Astrocyte (in vitro differentiated cells and primary cell): Measurements from ENCODE around the gene SLC9A7. TPM values are rescaled to one million over a fixed set of nuclear protein-coding genes. Genes with fewer than 3 reads are reported as not detected.

Source experiments
- DNase-seq: peaks from one replicate; pipeline ENCODE4 v3.0.0-alpha.2; 2010; ENCODE audit warnings: low read depth
- FAIRE-seq: peaks from 2 replicates; lab custom pipeline; 2011; peaks lifted over from hg19 to GRCh38; lab: Jason Lieb, UNC
- H2AFZ ChIP-seq: 2 replicates; pipeline ENCODE4 v1.6.0; 2012; ENCODE audit warnings: low read depth, low read length, inconsistent platforms
- H3K27ac ChIP-seq: 2 replicates; pipeline ENCODE4 v1.5.1; 2011; ENCODE audit warnings: low read depth, low read length, inconsistent platforms
- H3K27me3 ChIP-seq: 2 replicates; pipeline ENCODE4 v1.6.0; 2011; ENCODE audit warnings: low read length, inconsistent platforms; ENCODE audit not compliant: insufficient read depth
- H3K36me3 ChIP-seq: 2 replicates; pipeline ENCODE4 v1.5.1; 2011; ENCODE audit warnings: low read length, inconsistent platforms; ENCODE audit not compliant: insufficient read depth
- H3K4me1 ChIP-seq: 2 replicates; pipeline ENCODE4 v1.5.1; 2011; ENCODE audit warnings: low read length, inconsistent platforms; ENCODE audit not compliant: insufficient read depth
- H3K4me2 ChIP-seq: 2 replicates; pipeline ENCODE4 v1.6.0; 2012; ENCODE audit warnings: low read length, inconsistent platforms
- H3K4me3 ChIP-seq: 2 replicates; pipeline ENCODE4 v1.5.1; 2011; ENCODE audit warnings: low read depth, mild to moderate bottlenecking, low read length, inconsistent platforms; ENCODE audit not compliant: insufficient read depth
- H3K79me2 ChIP-seq: 2 replicates; pipeline ENCODE4 v1.6.0; 2012; ENCODE audit warnings: mild to moderate bottlenecking, low read length, inconsistent platforms; ENCODE audit not compliant: insufficient read depth
- H3K9ac ChIP-seq: 2 replicates; pipeline ENCODE4 v1.6.0; 2012; ENCODE audit warnings: mild to moderate bottlenecking, low read length, inconsistent platforms
- H3K9me3 ChIP-seq: 2 replicates; pipeline ENCODE4 v1.5.1; 2012; ENCODE audit warnings: low read depth, mild to moderate bottlenecking, low read length, inconsistent platforms; ENCODE audit not compliant: insufficient read depth
- H4K20me1 ChIP-seq: 2 replicates; pipeline ENCODE4 v1.6.0; 2012; ENCODE audit warnings: low read length, inconsistent platforms; ENCODE audit not compliant: insufficient read depth
- H3K27ac Mint-ChIP-seq: one replicate; pipeline ENCODE4 v1.8.0; 2021; ENCODE audit warnings: mild to moderate bottlenecking, mixed read lengths; ENCODE audit not compliant: unreplicated experiment
- H3K27me3 Mint-ChIP-seq: one replicate; pipeline ENCODE4 v1.8.0; 2021; ENCODE audit warnings: low read depth, mixed read lengths; ENCODE audit not compliant: unreplicated experiment
- H3K36me3 Mint-ChIP-seq: one replicate; pipeline ENCODE4 v1.8.0; 2021; ENCODE audit warnings: low read depth, mixed read lengths; ENCODE audit not compliant: unreplicated experiment
- H3K4me1 Mint-ChIP-seq: one replicate; pipeline ENCODE4 v1.8.0; 2021; ENCODE audit warnings: low read depth, mixed read lengths; ENCODE audit not compliant: unreplicated experiment
- H3K4me3 Mint-ChIP-seq: one replicate; pipeline ENCODE4 v1.8.0; 2021; ENCODE audit warnings: mild to moderate bottlenecking, moderate library complexity, mixed read lengths; ENCODE audit not compliant: unreplicated experiment
- H3K9me3 Mint-ChIP-seq: one replicate; pipeline ENCODE4 v1.8.0; 2021; ENCODE audit warnings: mild to moderate bottlenecking, mixed read lengths; ENCODE audit not compliant: unreplicated experiment
- CTCF ChIP-seq: IDR thresholded peaks from 2 replicates; pipeline ENCODE4 v1.5.1; 2011; ENCODE audit warnings: low read depth, mild to moderate bottlenecking, inconsistent platforms, low read length, moderate library complexity; ENCODE audit not compliant: insufficient read depth
- EZH2 ChIP-seq: IDR thresholded peaks from 2 replicates; pipeline ENCODE4 v1.6.1; 2012; ENCODE audit warnings: mild to moderate bottlenecking, low read length, inconsistent platforms; ENCODE audit not compliant: insufficient read depth
- total RNA-seq: library from RNA; stranded (reverse); gene quantifications from 2 replicates; pipeline ENCODE4 v1.2.1, GENCODE V29; 2021

SLC9A7 gene
- total RNA-seq, 1 donor from 2014 or later, result 21.0 TPM

GRCh38 chrX:46770000-46770816 is 11.3 kb upstream of the SLC9A7 start:
- Histone ChIP-seq H3K79me2 (no peaks in the 10 kb centered on the region), H3K9ac (peak overlapping the region; percentile 81), H3K4me2 (peak overlapping the region; percentile 85), H3K27ac (peak overlapping the region; percentile 94), H4K20me1 (no peaks in the 10 kb centered on the region), H3K36me3 (no peaks in the 10 kb centered on the region), H2AFZ (no peak overlapping the region), H3K4me1 (peaks cover 13% of the 10 kb centered on the region), H3K9me3 (no peaks in the 10 kb centered on the region), H3K4me3 (peak overlapping the region; percentile 43), H3K27me3 (no peaks in the 10 kb centered on the region)
- TF ChIP-seq EZH2 (no peak), CTCF (no peak)
- no peak overlapping the region for H3K4me3 Mint-ChIP-seq
- H3K27me3 Mint-ChIP-seq, result no peaks in the 10 kb centered on the region
- H3K27ac Mint-ChIP-seq, result peak overlapping the region; percentile 92
- H3K36me3 Mint-ChIP-seq, result no peaks in the 10 kb centered on the region
- no peak for FAIRE-seq
- H3K4me1 Mint-ChIP-seq, result peaks cover 11% of the 10 kb centered on the region
- H3K9me3 Mint-ChIP-seq, result no peaks in the 10 kb centered on the region
- peak; percentile 48 for DNase-seq

GRCh38 chrX:46762963-46763362 is 4.0 kb upstream of the SLC9A7 start:
- DNase-seq, result no peak
- Mint-ChIP-seq H3K27me3 (no peaks in the 10 kb centered on the region), H3K9me3 (no peaks in the 10 kb centered on the region), H3K4me1 (no peaks in the 10 kb centered on the region), H3K27ac (no peak overlapping the region), H3K4me3 (no peak overlapping the region), H3K36me3 (no peaks in the 10 kb centered on the region)
- Histone ChIP-seq H3K4me3 (no peak overlapping the region), H2AFZ (no peak overlapping the region), H4K20me1 (no peaks in the 10 kb centered on the region), H3K27me3 (no peaks in the 10 kb centered on the region), H3K4me1 (peaks cover 5% of the 10 kb centered on the region), H3K36me3 (no peaks in the 10 kb centered on the region), H3K27ac (no peak overlapping the region), H3K9me3 (no peaks in the 10 kb centered on the region), H3K79me2 (peaks cover 9% of the 10 kb centered on the region), H3K9ac (no peak overlapping the region), H3K4me2 (no peak overlapping the region)
- peak; percentile 63 for FAIRE-seq
- no peak for TF ChIP-seq EZH2

- Mint-ChIP-seq H3K9me3 (no peaks in the 10 kb centered on the region), H3K27me3 (no peaks in the 10 kb centered on the region), H3K27ac (no peak overlapping the region), H3K4me1 (no peaks in the 10 kb centered on the region), H3K4me3 (peak overlapping the region; percentile 80), H3K36me3 (no peaks in the 10 kb centered on the region)
- H3K4me3 ChIP-seq, result peak overlapping the region; percentile 73
- H3K4me1 ChIP-seq, result peaks cover 13% of the 10 kb centered on the region
- DNase-seq, result no peak
- H2AFZ ChIP-seq, result peak overlapping the region; percentile 49
- H3K27me3 ChIP-seq, result no peaks in the 10 kb centered on the region
- peak overlapping the region; percentile 94 for H3K4me2 ChIP-seq
- TF ChIP-seq EZH2 (no peak), CTCF (no peak)
- no peaks in the 10 kb centered on the region for H3K9me3 ChIP-seq
- peaks cover 3% of the 10 kb centered on the region for H4K20me1 ChIP-seq
- peaks cover 31% of the 10 kb centered on the region for H3K79me2 ChIP-seq
- H3K27ac ChIP-seq, result peak overlapping the region; percentile 23
- H3K36me3 ChIP-seq, result no peaks in the 10 kb centered on the region
- peak overlapping the region; percentile 79 for H3K9ac ChIP-seq
- FAIRE-seq, result no peak
Observed at GRCh38 chrX:46759645-46759974, 692 bp upstream of the SLC9A7 start.
